AG10803 (cell line): Measurements from ENCODE around the gene SLX4IP.

Experiments
- DNase-seq: peaks from one replicate; pipeline ENCODE4 v3.0.0; 2010; ENCODE audit warnings: low read depth
- H3K4me3 ChIP-seq: 2 replicates; pipeline ENCODE4 v1.5.1; 2011; ENCODE audit warnings: mild to moderate bottlenecking, low read length, control low read depth
- TF ChIP-seq, protein P1 (sequence below): conservative IDR thresholded peaks from 2 replicates; pipeline ENCODE4 v1.5.1; 2011; ENCODE audit warnings: mild to moderate bottlenecking, low read length, control low read depth, inconsistent platforms

Gene SLX4IP

DNA sequence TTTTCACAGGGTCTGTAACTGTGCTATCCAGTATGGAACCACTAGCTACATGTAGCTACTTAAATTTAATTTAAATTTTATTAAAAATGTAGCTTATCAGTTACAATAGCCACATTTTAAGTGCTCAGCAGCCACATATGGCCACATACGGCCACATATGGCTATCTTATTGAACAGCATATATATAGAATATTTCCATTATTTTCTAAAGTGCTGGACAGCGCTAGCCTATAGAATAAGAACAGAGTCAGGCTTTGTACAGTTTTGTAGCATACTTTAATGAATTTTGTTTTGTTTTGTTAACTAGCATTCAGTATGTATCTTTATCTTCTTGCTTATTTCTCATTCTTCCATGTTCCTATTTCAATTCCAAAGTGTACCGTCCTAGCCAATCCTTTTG, 120.3 kb downstream of the SLX4IP start:
- no peak overlapping the region for H3K4me3 ChIP-seq
- DNase-seq, result no peak
- TF ChIP-seq, protein P1, sequence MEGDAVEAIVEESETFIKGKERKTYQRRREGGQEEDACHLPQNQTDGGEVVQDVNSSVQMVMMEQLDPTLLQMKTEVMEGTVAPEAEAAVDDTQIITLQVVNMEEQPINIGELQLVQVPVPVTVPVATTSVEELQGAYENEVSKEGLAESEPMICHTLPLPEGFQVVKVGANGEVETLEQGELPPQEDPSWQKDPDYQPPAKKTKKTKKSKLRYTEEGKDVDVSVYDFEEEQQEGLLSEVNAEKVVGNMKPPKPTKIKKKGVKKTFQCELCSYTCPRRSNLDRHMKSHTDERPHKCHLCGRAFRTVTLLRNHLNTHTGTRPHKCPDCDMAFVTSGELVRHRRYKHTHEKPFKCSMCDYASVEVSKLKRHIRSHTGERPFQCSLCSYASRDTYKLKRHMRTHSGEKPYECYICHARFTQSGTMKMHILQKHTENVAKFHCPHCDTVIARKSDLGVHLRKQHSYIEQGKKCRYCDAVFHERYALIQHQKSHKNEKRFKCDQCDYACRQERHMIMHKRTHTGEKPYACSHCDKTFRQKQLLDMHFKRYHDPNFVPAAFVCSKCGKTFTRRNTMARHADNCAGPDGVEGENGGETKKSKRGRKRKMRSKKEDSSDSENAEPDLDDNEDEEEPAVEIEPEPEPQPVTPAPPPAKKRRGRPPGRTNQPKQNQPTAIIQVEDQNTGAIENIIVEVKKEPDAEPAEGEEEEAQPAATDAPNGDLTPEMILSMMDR, result no peak

DNA sequence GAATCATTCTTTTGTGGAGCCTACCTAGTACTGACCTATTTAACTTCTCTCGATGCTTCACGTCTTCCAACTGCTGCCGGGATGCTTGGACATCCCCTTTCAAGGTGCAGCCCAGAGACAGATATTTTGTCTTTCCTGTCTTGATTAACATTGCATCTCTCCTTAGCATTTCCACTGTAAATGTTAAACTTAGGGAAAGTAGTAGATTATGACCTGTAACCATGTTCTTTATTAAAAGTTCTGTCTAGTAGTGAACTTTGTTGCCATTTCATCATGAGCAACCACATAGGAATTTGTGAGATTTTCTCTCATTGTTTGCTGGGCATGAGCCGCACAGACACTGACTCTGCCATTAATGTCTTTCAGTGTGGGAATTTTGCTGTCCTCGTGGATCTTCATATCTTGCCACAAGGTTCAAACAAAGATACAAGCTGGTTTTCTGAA, 120.8 kb downstream of the SLX4IP start:
- H3K4me3 ChIP-seq, result no peak overlapping the region
- peak; percentile 74 for DNase-seq
- TF ChIP-seq, protein P1, result no peak

DNA sequence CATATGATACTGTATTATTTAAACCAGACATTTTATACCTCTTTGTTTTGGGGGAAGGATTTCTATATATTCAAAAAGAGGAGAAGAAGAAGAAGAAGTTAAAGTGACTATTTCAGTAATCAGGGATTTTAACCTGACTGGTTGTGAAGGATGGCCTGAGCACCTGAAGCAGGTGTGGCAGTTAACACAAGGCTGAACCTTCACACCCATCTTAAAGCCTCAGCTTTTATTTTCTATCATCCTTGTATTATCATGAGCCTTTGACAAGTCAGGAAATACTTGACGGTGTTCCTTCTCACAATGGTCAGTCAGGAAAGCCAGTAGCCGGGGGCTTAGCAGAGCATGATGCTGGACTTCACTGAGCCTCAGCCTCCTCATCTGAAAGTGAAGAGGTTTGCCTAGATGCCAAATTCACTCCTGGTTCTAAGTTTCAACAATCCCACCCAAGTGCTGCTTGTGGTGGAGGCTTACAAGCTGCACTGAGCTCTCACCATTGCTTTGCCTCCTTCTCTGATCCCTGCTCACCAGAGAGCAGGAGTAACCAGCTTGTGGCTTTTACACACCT, 121.5 kb downstream of the SLX4IP start:
- TF ChIP-seq, protein P1, result no peak
- no peak overlapping the region for H3K4me3 ChIP-seq
- DNase-seq, result no peak

DNA sequence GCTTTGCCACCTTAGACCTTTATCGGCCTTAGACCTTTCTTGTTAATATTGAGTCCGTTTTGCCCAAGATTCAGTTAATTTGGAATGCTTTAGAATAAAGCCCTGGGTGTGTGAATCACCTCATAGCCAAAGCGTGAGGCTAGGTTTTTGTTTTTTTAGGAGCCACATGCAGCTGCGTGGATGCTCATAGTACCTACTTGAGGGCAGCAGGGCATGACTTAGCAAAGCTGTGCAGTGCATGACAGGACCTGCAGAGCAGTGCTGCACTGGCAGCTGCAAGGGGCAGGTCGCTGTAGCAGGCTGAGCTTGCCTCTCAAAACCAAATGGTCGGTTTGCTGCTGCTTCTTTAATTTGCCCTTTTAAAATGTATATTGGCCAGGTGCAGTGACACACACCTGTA, 122.6 kb downstream of the SLX4IP start:
- TF ChIP-seq, protein P1, result no peak
- no peak overlapping the region for H3K4me3 ChIP-seq
- no peak for DNase-seq

DNA sequence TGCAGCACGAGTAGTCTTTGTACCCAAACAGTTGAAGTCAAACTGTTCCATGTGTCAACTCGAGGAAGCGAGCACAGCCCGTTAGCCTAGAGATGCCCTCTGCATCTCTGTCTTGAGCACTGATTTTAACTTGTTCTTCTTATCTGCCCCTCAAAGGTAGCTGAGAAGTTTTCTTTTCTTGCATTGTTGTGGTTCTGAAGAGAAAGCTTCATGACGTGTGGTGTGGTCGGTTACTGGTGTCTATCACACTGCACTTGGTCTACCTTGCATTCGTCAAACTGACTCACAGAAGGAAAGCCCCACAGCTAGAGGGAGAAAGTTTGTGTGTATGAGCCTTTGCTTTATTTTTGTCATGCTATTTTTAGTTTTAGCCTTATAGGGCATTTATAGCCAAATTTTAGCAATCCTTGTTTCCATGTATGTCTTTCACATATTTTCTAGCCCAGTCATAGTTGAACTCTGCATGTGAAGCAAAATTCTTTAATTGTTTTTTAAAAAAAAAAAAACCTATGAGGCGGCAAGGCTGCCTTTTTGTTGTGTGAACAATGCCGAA, 123.6 kb downstream of the SLX4IP start:
- peak; percentile 84 for DNase-seq
- TF ChIP-seq, protein P1, result peak; percentile 44; the same call in 1 of the 2 replicates
- H3K4me3 ChIP-seq, result no peak overlapping the region

DNA sequence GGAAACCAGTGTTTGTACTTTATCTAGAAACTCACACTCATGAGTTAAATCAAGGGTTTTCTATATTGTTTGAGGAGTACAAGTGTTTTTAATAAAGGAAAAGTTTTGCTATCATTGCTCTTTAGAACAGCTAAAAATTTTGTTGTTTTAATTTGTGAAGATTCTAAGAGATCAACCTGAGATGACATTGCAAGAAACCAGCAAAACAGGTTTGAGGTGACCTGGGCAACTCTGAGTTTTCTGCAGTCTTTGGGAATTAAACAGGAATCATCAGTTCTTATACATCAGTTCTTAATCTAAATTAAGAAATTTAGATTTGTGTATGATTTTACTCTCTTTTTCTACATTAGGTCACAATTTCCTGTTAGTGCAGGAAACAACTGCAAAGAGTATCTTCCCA, 124.2 kb downstream of the SLX4IP start:
- TF ChIP-seq, protein P1, result no peak
- DNase-seq, result no peak
- no peak overlapping the region for H3K4me3 ChIP-seq

DNA sequence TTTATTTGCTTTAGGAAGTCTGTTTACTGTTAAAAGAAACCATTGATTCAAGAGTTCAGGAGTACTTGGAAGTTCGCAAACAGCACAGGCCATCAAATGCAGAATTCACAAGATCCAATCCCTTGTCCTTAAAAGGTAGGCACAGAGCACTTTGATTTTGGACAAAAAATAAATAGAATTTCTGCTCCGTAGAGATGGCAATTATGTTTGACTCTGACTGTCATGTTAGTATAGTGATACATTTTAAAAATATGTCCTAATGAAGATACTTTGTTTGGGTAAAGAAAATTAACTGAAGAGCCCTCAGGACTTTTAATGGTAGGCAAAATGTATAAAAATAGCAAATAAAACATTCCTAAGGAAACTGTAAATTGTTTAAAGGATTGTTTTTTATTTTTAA, 125.6 kb downstream of the SLX4IP start:
- no peak overlapping the region for H3K4me3 ChIP-seq
- DNase-seq, result no peak
- TF ChIP-seq, protein P1, result no peak
